ENCODE measurements around the gene PIGQ. TPM values are rescaled to one million over a fixed set of nuclear protein-coding genes. Genes with fewer than 3 reads are reported as not detected.
A peak's percentile ranks its signal among the peaks of the same experiment; 100 is the strongest.

The PIGQ gene
- 62.0 and 63.6 TPM in 2 replicates for total RNA-seq
- long read RNA-seq, partial matches to known transcripts = 5 of 7 reads
- long read RNA-seq, other reads (novel, unspliced or antisense) = 2 of 7 reads

DNA sequence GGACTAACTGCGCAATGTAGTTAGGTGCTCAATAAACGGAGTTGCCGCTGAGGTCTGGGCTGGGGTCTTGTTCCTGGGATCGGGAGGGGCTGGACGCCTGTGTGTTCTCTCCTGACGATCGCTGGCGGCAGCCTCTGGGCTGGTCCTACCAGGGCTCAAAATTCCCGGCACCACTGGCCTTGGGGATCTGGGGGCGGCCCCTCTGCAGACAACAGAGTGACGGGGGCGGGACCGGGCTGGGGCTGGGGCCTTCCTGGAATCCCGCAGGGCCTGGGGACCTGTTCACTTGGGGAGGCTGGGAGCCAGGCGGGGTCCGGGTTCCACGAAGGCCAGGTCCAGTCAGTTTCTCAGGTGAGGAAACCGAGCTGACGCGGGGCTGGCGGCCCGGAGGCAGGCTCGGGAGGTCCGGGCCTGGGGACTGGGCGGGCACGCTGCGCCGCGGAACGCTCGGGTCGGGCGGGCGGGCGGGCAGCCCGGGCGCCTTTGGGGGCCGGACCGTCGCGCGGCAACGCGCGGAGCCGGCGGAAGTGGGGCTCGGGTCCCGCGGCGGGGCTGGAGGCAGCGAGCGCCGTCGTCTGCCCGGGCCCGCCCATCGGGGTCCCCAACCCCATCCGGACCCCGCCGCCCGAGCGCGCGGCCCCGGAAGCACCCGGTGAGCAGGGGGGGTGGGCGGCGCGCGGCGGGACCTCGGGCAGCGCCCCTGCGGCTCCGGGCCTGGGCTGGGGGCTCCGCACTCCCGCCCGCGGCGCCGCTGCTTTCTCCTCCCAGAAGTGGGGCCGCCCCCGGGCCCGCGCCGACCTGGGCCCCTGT, at the start of gene PIGQ:
Gene PIGQ, plus strand, starts transcription at position 524 of the 810 bp plus-strand sequence. CDS start 4,107 bp downstream, outside the sequence.
- Mint-ChIP-seq H3K27ac (ENCODE audit: unreplicated experiment) (peak within 1 kb of the TSS; percentile 88), H3K4me1 (ENCODE audit: unreplicated experiment) (peaks cover 32% of the 10 kb centered on the region), H3K4me3 (ENCODE audit: unreplicated experiment) (peak within 1 kb of the TSS; percentile 82), H3K9me3 (ENCODE audit: unreplicated experiment) (no peaks in the 10 kb centered on the region), H3K36me3 (ENCODE audit: unreplicated experiment) (no peaks in the 10 kb centered on the region), H3K27me3 (ENCODE audit: unreplicated experiment) (no peaks in the 10 kb centered on the region)
- TF ChIP-seq, protein P1, sequence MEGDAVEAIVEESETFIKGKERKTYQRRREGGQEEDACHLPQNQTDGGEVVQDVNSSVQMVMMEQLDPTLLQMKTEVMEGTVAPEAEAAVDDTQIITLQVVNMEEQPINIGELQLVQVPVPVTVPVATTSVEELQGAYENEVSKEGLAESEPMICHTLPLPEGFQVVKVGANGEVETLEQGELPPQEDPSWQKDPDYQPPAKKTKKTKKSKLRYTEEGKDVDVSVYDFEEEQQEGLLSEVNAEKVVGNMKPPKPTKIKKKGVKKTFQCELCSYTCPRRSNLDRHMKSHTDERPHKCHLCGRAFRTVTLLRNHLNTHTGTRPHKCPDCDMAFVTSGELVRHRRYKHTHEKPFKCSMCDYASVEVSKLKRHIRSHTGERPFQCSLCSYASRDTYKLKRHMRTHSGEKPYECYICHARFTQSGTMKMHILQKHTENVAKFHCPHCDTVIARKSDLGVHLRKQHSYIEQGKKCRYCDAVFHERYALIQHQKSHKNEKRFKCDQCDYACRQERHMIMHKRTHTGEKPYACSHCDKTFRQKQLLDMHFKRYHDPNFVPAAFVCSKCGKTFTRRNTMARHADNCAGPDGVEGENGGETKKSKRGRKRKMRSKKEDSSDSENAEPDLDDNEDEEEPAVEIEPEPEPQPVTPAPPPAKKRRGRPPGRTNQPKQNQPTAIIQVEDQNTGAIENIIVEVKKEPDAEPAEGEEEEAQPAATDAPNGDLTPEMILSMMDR (IDR thresholded peaks at IDR 0.05) = no peak
- DNase-seq (ENCODE audit: extremely low spot score, unreplicated experiment) = no peak

DNA sequence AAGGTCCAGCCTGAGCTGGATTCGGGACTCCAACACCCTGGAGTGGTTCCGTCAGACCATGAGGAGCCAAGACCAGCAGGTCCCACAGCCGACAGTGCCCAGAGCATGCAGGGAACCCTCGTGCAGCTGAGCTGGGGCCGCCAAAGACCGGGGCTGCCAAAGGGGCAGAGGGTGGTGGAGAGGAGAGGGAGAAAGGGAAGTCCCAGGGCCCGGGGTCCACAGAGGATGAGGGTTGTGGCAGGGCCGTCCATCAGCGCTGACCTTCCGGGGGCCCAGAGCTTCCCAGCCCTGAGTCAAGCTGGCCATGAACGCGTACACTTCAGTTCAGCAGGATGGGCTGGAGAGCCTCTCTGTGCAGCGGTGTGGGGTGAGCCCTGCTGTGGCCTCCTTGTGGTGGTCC, 48.9 kb upstream of the PIGQ start:
- H3K27ac Mint-ChIP-seq (ENCODE audit: unreplicated experiment) = no peak overlapping the region
- TF ChIP-seq, protein P1 (IDR thresholded peaks at IDR 0.05) = no peak
- no peak overlapping the region for H3K4me3 Mint-ChIP-seq (ENCODE audit: unreplicated experiment)
- H3K27me3 Mint-ChIP-seq (ENCODE audit: unreplicated experiment) = no peaks in the 10 kb centered on the region
- no peaks in the 10 kb centered on the region for H3K9me3 Mint-ChIP-seq (ENCODE audit: unreplicated experiment)
- DNase-seq (ENCODE audit: extremely low spot score, unreplicated experiment) = no peak
- peaks cover 14% of the 10 kb centered on the region for H3K4me1 Mint-ChIP-seq (ENCODE audit: unreplicated experiment)
- H3K36me3 Mint-ChIP-seq (ENCODE audit: unreplicated experiment) = peaks cover 15% of the 10 kb centered on the region

GRCh38 chr16:521381-522210, 48.2 kb upstream of the PIGQ start:
- Mint-ChIP-seq H3K27me3 (ENCODE audit: unreplicated experiment) (no peaks in the 10 kb centered on the region), H3K4me1 (ENCODE audit: unreplicated experiment) (peaks cover 22% of the 10 kb centered on the region), H3K36me3 (ENCODE audit: unreplicated experiment) (peaks cover 11% of the 10 kb centered on the region), H3K27ac (ENCODE audit: unreplicated experiment) (no peak overlapping the region), H3K4me3 (ENCODE audit: unreplicated experiment) (no peak overlapping the region), H3K9me3 (ENCODE audit: unreplicated experiment) (no peaks in the 10 kb centered on the region)
- DNase-seq (ENCODE audit: extremely low spot score, unreplicated experiment) = no peak
- TF ChIP-seq, protein P1 (IDR thresholded peaks at IDR 0.05) = no peak

GRCh38 chr16:522320-523096, 47.3 kb upstream of the PIGQ start:
- peaks cover 11% of the 10 kb centered on the region for H3K36me3 Mint-ChIP-seq (ENCODE audit: unreplicated experiment)
- H3K27me3 Mint-ChIP-seq (ENCODE audit: unreplicated experiment) = no peaks in the 10 kb centered on the region
- H3K4me1 Mint-ChIP-seq (ENCODE audit: unreplicated experiment) = peaks cover 23% of the 10 kb centered on the region
- no peaks in the 10 kb centered on the region for H3K9me3 Mint-ChIP-seq (ENCODE audit: unreplicated experiment)
- no peak overlapping the region for H3K4me3 Mint-ChIP-seq (ENCODE audit: unreplicated experiment)
- TF ChIP-seq, protein P1 (IDR thresholded peaks at IDR 0.05) = no peak
- no peak overlapping the region for H3K27ac Mint-ChIP-seq (ENCODE audit: unreplicated experiment)
- DNase-seq (ENCODE audit: extremely low spot score, unreplicated experiment) = no peak
